Epithelial cell of prostate (primary cell): ENCODE results near the gene TRIM45.
"Not testable (repeated sequence)": the region's sequence is repeated elsewhere in the genome, so short reads cannot be mapped to it uniquely, and the experiment has no call there.

Experiments
- DNase-seq: peaks from one replicate; pipeline ENCODE4 v3.0.0-alpha.2; 2011; ENCODE audit warnings: low read depth, low spot score
- H3K27ac ChIP-seq: fragments of 450-650 bp; 2 replicates; pipeline ENCODE4 v1.5.1; 2017; ENCODE audit warnings: mild to moderate bottlenecking

The TRIM45 gene

DNA sequence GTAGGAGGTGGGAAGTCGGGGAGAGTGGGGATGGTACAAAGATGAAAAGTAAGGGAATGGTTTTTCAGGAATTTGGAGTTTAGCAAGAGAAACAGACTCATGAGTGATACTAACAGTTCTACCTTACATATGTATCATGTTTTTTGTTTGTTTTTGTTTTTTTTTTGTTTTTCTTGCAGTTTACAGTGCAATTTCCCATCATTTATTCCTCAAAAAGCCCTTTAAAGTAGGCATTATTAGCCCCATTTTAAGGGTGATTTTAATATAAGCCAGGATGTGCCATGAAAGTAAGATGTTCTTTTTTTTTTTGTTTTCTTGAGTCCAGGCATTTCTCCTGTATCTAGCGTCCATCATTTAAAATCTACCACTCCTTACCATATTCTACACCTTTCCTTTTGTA lies 13.8 kb upstream of the TRIM45 start:
- DNase-seq, result no peak
- no peak overlapping the region for H3K27ac ChIP-seq

DNA sequence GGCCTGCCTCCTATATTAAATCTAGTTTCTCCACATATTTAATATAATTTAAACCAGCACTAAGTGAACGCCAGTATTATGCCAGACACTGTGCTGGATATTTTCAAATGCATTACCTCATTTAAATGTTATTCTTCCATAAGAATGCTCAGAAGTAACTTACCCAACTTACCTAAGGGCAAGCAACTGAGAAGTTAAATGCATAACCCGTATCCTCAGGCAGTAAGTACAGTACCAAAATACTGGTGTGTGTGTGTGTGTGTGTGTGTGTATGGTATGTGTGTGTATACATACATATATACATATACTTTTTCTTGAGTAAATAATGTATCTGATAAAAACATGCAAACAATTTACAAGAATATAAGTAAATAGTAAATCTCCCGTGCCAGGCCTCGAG lies 9.0 kb upstream of the TRIM45 start:
- DNase-seq, result no peak

GRCh38 chr1:117128323-117129079 lies 7.0 kb upstream of the TRIM45 start:
- no peak for DNase-seq
- H3K27ac ChIP-seq, result no peak overlapping the region

More for the DNA sequence above, 9.0 kb upstream of the TRIM45 start:
- no peak overlapping the region for H3K27ac ChIP-seq

GRCh38 chr1:117127795-117128194 lies 6.2 kb upstream of the TRIM45 start:
- H3K27ac ChIP-seq, result no peak overlapping the region
- DNase-seq, result no peak

- no peak overlapping the region for H3K27ac ChIP-seq
- no peak for DNase-seq
Measured at GRCh38 chr1:117124661-117125060, 3.1 kb upstream of the TRIM45 start.

DNA sequence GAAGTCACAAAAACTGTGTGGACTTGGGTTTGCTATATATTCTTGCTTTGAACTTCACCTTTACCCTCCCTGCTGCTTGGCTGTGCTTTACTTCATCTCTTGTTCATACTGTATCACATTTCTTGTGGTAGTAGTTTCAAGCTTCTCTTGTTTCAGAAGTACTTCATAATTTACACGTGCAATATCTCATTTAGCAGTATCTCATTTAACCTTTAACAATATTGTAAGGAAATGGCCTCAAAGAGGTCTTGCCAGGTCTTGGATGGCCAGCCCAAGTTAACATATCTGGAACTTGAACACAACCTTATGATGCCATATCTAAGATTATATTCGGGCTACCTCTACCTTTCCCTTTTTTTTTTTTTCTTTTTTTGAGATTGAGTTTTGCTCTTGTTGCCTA lies 1.7 kb upstream of the TRIM45 start:
- no peak overlapping the region for H3K27ac ChIP-seq
- no peak for DNase-seq

GRCh38 chr1:117122330-117123025 lies 929 bp upstream of the TRIM45 start:
- no peak for DNase-seq
- peak overlapping the region; percentile 60 for H3K27ac ChIP-seq

DNA sequence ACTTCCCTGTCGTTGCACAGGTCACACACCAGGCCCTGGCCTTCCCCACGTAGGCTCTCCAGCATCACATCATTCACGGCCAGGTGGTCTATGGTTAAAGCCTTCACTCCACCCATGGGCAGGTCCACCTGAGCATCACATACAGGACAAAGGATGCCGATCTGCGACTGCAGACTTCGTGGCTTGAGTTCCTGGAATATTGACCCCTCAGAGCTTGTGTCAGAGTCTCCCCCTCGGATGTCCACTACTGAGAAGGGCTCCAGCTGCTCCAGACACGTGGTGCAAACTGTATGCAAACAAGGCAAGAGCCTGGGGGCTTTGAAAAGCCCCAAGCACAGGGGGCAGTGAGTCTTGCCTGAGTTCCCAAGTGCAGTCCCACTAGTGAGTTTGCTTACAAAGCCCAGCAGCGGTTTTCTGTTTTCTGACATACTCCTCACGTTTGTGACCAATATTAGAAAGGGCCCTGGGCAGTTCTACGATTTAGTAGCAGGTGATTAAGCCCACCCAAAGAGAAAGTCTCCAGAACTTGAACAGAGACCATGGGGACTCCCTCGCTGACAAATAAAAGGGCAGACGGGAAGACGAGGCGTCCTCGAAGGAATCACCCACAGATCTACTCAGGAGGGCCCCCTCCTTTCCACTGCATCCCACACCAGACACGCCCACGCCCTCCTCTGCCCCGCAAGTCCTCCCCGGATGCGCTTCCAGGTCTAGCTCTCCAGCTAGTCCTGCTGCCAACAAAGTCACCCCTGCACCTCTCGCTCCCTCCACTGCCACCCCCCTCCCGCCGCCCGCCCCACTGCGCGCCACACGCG lies 568 bp downstream of the TRIM45 start:
- DNase-seq, result no peak

DNA sequence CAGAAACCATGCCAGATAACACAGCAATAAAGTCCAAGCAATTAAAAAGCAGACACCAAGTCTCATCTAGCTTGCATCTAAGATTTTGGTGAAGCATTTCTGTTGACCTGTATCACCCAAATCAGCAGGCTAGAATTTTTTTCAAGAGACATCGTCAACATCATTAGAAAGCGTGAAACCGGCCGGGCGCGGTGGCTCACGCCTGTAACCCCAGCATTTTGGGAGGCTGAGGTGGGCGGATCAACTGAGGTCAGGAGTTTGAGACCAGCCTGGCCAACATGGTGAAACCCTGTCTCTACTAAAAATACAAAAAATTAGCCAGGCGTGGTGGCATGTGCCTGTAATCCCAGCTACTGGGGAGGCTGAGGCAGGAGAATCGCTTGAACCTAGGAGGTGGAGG lies 2.4 kb downstream of the TRIM45 start:
- not testable (repeated sequence) for DNase-seq, H3K27ac ChIP-seq

More for the DNA sequence above, 568 bp downstream of the TRIM45 start:
- peak overlapping the region; percentile 60 for H3K27ac ChIP-seq

GRCh38 chr1:117118137-117118536 lies 3.4 kb downstream of the TRIM45 start:
- DNase-seq, result no peak
- H3K27ac ChIP-seq, result no peak overlapping the region

GRCh38 chr1:117117697-117118096 lies 3.9 kb downstream of the TRIM45 start:
- no peak for DNase-seq
- no peak overlapping the region for H3K27ac ChIP-seq

- no peak for DNase-seq
- H3K27ac ChIP-seq, result no peak overlapping the region
Measured at GRCh38 chr1:117116784-117117130, 4.8 kb downstream of the TRIM45 start.

GRCh38 chr1:117116090-117116783 lies 5.3 kb downstream of the TRIM45 start:
- DNase-seq, result no peak
- H3K27ac ChIP-seq, result no peak overlapping the region

GRCh38 chr1:117114877-117115276 lies 6.7 kb downstream of the TRIM45 start:
- H3K27ac ChIP-seq, result no peak overlapping the region
- DNase-seq, result no peak

- no peak for DNase-seq
- H3K27ac ChIP-seq, result no peak overlapping the region
Measured at GRCh38 chr1:117113199-117113598, 8.3 kb downstream of the TRIM45 start.

DNA sequence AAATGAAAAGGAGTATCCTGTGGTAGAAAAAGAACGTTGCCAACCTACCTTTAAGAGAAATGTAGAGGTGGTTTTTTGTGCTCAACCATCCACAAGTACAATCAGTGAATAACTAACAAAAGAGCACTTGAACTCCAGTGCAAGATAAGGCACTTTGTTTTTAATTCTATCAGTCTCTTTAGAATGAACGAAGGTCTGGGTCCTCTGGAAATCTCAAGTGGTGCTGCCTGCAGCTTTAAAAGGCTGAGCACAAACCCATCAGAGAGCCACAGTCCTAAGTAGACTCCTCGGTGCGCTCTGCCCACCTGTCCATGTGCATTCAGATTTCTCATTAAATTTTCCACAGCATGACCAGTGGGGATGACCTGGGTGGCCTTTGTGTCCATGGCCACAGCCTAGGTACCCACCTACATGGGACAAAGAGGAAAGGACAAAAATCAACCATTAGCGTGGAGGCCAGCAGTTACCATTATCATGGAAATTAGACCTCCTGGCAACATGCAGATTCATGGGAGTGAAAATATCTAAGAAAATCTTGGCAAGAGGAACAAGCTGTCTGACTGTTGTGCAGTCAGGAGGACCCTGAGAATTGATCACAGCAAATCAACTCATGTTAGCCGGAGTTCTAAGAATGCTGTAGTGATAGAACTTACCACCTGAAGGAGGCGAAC lies 9.4 kb downstream of the TRIM45 start:
- DNase-seq, result no peak
- no peak overlapping the region for H3K27ac ChIP-seq

GRCh38 chr1:117110774-117111173 lies 10.8 kb downstream of the TRIM45 start:
- DNase-seq, result peak; percentile 45
- H3K27ac ChIP-seq, result peak overlapping the region; percentile 93

DNA sequence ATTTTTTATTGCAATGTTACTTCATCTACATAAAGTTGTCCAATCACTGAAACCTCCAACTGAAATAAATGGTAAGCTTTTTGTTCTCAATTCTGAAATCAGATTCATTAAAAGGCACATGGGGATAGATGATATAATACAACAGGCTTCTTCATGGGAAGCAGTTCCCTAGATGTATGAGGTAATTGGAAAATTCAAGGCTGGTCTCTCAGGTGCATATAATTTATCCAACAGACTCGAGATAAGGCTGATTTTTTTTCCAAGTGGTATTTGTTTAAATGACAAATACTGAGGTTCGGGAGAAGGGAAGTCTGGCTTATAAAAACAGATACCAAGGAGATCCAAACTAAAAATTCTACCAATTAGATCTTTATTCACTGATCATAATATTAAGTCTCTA lies 14.2 kb downstream of the TRIM45 start:
- no peak for DNase-seq
- peak overlapping the region; percentile 56 for H3K27ac ChIP-seq

GRCh38 chr1:117106478-117106877 lies 15.1 kb downstream of the TRIM45 start:
- no peak for DNase-seq
- peak overlapping the region; percentile 56 for H3K27ac ChIP-seq

DNA sequence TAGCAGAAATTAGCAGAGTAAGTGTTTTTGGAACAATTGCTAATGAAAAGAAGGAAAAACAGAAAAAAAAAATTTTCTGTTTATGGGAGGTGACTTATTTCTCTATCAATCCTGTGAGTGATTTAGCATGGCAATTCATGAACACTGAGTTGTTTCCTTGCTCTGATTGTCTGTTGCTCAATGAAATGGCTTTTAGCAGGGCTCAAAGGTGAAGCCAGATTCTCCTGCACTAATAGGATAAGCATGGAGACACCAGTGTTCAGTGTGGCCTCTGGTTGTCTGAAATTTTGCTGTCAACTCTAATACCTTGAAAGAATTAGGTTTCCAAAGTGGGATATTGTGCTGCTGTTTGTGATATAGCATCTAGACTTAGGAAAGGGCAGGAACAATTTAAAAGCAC lies 15.8 kb downstream of the TRIM45 start:
- peak overlapping the region; percentile 56 for H3K27ac ChIP-seq

More for the DNA sequence above, 15.8 kb downstream of the TRIM45 start:
- DNase-seq, result no peak
